GM23338 (cell line): ENCODE measurements around the gene LIMA1. TPM values are rescaled to one million over a fixed set of nuclear protein-coding genes. Genes with fewer than 3 reads are reported as not detected.

Experiments used
- ATAC-seq: fragments of 200-7000 bp; cut with Tn5 transposase; 3 replicates; pipeline ENCODE4 v1.9.1; 2020
- DNase-seq: peaks from one replicate; pipeline ENCODE4 v3.0.0-alpha.2; 2015; ENCODE audit warnings: low spot score
- H2AFZ ChIP-seq: fragments of 200-600 bp; sonication (generic); 2 replicates; pipeline ENCODE4 v1.8.0; 2016; ENCODE audit warnings: antibody characterized with exemption, mild to moderate bottlenecking, moderate library complexity
- H3F3A ChIP-seq: fragments of 200-600 bp; sonication (generic); replicated peaks from 2 replicates; pipeline ENCODE4 v1.8.0; 2017; ENCODE audit warnings: antibody characterized with exemption, mixed run types, low read depth
- H3K27ac ChIP-seq: fragments of 200-600 bp; sonication (generic); 2 replicates; pipeline ENCODE4 v1.6.1; 2016; ENCODE audit warnings: low read depth
- H3K27me3 ChIP-seq: fragments of 200-600 bp; sonication (generic); 2 replicates; pipeline ENCODE4 v1.8.0; 2016; ENCODE audit warnings: mild to moderate bottlenecking, mixed run types, moderate library complexity; ENCODE audit not compliant: insufficient read depth
- H3K36me3 ChIP-seq: fragments of 200-600 bp; sonication (generic); 2 replicates; pipeline ENCODE4 v1.8.0; 2016; ENCODE audit warnings: mild to moderate bottlenecking; ENCODE audit not compliant: insufficient read depth
- H3K4me1 ChIP-seq: fragments of 200-600 bp; sonication (generic); 2 replicates; pipeline ENCODE4 v1.8.0; 2016; ENCODE audit warnings: mild to moderate bottlenecking, moderate library complexity; ENCODE audit not compliant: insufficient read depth
- H3K4me2 ChIP-seq: fragments of 200-600 bp; sonication (generic); 2 replicates; pipeline ENCODE4 v1.7.1; 2017; ENCODE audit warnings: mixed run types
- H3K4me3 ChIP-seq: fragments of 200-600 bp; sonication (generic); 2 replicates; pipeline ENCODE4 v1.6.1; 2016; ENCODE audit warnings: mixed run types
- H3K79me2 ChIP-seq: fragments of 200-600 bp; sonication (generic); replicated peaks from 2 replicates; pipeline ENCODE4 v1.8.0; 2017; ENCODE audit warnings: mild to moderate bottlenecking; ENCODE audit not compliant: insufficient read depth
- H3K9me2 ChIP-seq: fragments of 200-600 bp; sonication (generic); 2 replicates; pipeline ENCODE4 v1.8.0; 2017; ENCODE audit not compliant: insufficient read depth
- H4K20me1 ChIP-seq: fragments of 200-600 bp; sonication (generic); replicated peaks from 2 replicates; pipeline ENCODE4 v1.8.0; 2017; ENCODE audit warnings: mild to moderate bottlenecking; ENCODE audit not compliant: insufficient read depth
- H3K27ac Mint-ChIP-seq: 2 replicates; pipeline ENCODE4 v1.8.0; 2020; ENCODE audit warnings: inconsistent platforms, mild to moderate bottlenecking, moderate library complexity, mixed read lengths
- H3K27me3 Mint-ChIP-seq: 3 replicates; pipeline ENCODE4 v1.8.0; 2022; ENCODE audit warnings: low read depth, mild to moderate bottlenecking, moderate library complexity, mixed read lengths, inconsistent platforms; ENCODE audit not compliant: insufficient read depth, poor library complexity
- H3K36me3 Mint-ChIP-seq: 3 replicates; pipeline ENCODE4 v1.8.0; 2021; ENCODE audit warnings: low read depth, mild to moderate bottlenecking, inconsistent platforms, moderate library complexity, mixed read lengths
- H3K4me1 Mint-ChIP-seq: 3 replicates; pipeline ENCODE4 v1.8.0; 2020; ENCODE audit warnings: mild to moderate bottlenecking, inconsistent platforms, mixed read lengths
- H3K4me3 Mint-ChIP-seq: 3 replicates; pipeline ENCODE4 v1.8.0; 2021; ENCODE audit warnings: moderate library complexity, mild to moderate bottlenecking, inconsistent platforms, mixed read lengths
- H3K9me3 Mint-ChIP-seq: 3 replicates; pipeline ENCODE4 v1.8.0; 2020; ENCODE audit warnings: moderate library complexity, mild to moderate bottlenecking, inconsistent platforms, mixed read lengths
- CREB1 ChIP-seq: fragments of 250-450 bp; sonication (Bioruptor Pico); IDR thresholded peaks from 2 replicates; pipeline ENCODE4 v1.5.0; 2020; ENCODE audit warnings: low read depth, mild to moderate bottlenecking, moderate library complexity
- ETS1 ChIP-seq: IDR thresholded peaks from 2 replicates; pipeline ENCODE4 v1.6.1; 2016; ENCODE audit warnings: antibody characterized with exemption
- EZH2 ChIP-seq: fragments of 200-600 bp; sonication (generic); IDR thresholded peaks from one replicate; pipeline ENCODE4 v1.8.0; 2017; ENCODE audit warnings: antibody characterized with exemption, mild to moderate bottlenecking, low read depth; ENCODE audit not compliant: unreplicated experiment
- JUNB ChIP-seq: IDR thresholded peaks from one replicate; pipeline ENCODE4 v1.6.1; 2016; ENCODE audit warnings: antibody characterized with exemption; ENCODE audit not compliant: unreplicated experiment
- NANOG ChIP-seq: IDR thresholded peaks from 2 replicates; pipeline ENCODE4 v1.6.1; 2016; ENCODE audit warnings: antibody characterized with exemption, borderline replicate concordance
- POLR2AphosphoS5 ChIP-seq: IDR thresholded peaks from 2 replicates; pipeline ENCODE4 v1.6.1; 2016; ENCODE audit warnings: antibody characterized with exemption, low read depth
- REST ChIP-seq: IDR thresholded peaks from one replicate; pipeline ENCODE4 v1.6.1; 2018; ENCODE audit warnings: antibody characterized with exemption; ENCODE audit not compliant: unreplicated experiment
- ZNF331 ChIP-seq: fragments of 250-450 bp; sonication (Bioruptor Pico); IDR thresholded peaks from 2 replicates; pipeline ENCODE4 v1.5.0; 2020; ENCODE audit warnings: low read depth, mild to moderate bottlenecking, moderate library complexity
- polyA plus RNA-seq: library from polyadenylated mRNA; unstranded; fragments of >200 nt; fragmentation: Nextera tagmentation; extraction: Ambion mirVana; gene quantifications from 2 replicates; pipeline ENCODE4 v1.2.1, GENCODE V29; 2016
- total RNA-seq: library from RNA; depleted of rRNA; stranded (reverse); fragments of >200 nt; shearing (Covaris generic); gene quantifications from 2 replicates; pipeline ENCODE4 v1.2.3, GENCODE V29; 2014

LIMA1 gene
- total and polyA plus RNA-seq, 2 experiments from 2014 or later: 27.7 to 29.6 TPM

GRCh38 chr12:50198829-50199228 lies 84.5 kb downstream of the LIMA1 start:
- peaks cover 46% of the 10 kb centered on the region for H3K36me3 Mint-ChIP-seq
- DNase-seq (no peak), ATAC-seq (no peak)
- no peaks in the 10 kb centered on the region for H3K27me3 ChIP-seq
- no peak overlapping the region for H3K4me3 Mint-ChIP-seq
- no peak overlapping the region for H3K27ac ChIP-seq
- H2AFZ ChIP-seq: no peak overlapping the region
- H3K9me3 Mint-ChIP-seq: no peaks in the 10 kb centered on the region
- H3K4me1 Mint-ChIP-seq: peaks cover 11% of the 10 kb centered on the region
- TF ChIP-seq CREB1 (CRISPR knock-in tag) (no peak), JUNB (no peak), POLR2AphosphoS5 (no peak), REST (no peak), EZH2 (no peak), ZNF331 (CRISPR knock-in tag) (no peak)
- H3K27ac Mint-ChIP-seq: no peak overlapping the region
- no peak overlapping the region for H3K4me3 ChIP-seq
- peaks cover 6% of the 10 kb centered on the region for H3K4me1 ChIP-seq
- H3K27me3 Mint-ChIP-seq: no peaks in the 10 kb centered on the region
- peaks cover 39% of the 10 kb centered on the region for H3K36me3 ChIP-seq
- no peaks in the 10 kb centered on the region; the same call in 1 of the 2 replicates for H3F3A ChIP-seq
- H3K4me2 ChIP-seq: no peak overlapping the region
- no peaks in the 10 kb centered on the region for H3K79me2 ChIP-seq
- no peaks in the 10 kb centered on the region for H4K20me1 ChIP-seq
- no peaks in the 10 kb centered on the region for H3K9me2 ChIP-seq

GRCh38 chr12:50197297-50197727 lies 86.0 kb downstream of the LIMA1 start:
- no peaks in the 10 kb centered on the region for H3K27me3 ChIP-seq
- TF ChIP-seq ETS1: no peak
- no peak for TF ChIP-seq ZNF331 (CRISPR knock-in tag)
- TF ChIP-seq NANOG: no peak
- H3K27me3 Mint-ChIP-seq: no peaks in the 10 kb centered on the region
- peaks cover 49% of the 10 kb centered on the region for H3K36me3 Mint-ChIP-seq
- no peaks in the 10 kb centered on the region for H3K9me2 ChIP-seq
- no peaks in the 10 kb centered on the region for H3K79me2 ChIP-seq
- H3K4me3 Mint-ChIP-seq: no peak overlapping the region
- H3K4me3 ChIP-seq: no peak overlapping the region
- no peak overlapping the region for H3K4me2 ChIP-seq
- H3K27ac Mint-ChIP-seq: no peak overlapping the region
- H4K20me1 ChIP-seq: no peaks in the 10 kb centered on the region
- H3F3A ChIP-seq: no peaks in the 10 kb centered on the region
- H3K9me3 Mint-ChIP-seq: no peaks in the 10 kb centered on the region
- DNase-seq: no peak
- H3K4me1 Mint-ChIP-seq: peaks cover 6% of the 10 kb centered on the region; the same call in 2 of the 3 replicates
- H3K4me1 ChIP-seq: no peaks in the 10 kb centered on the region
- peaks cover 38% of the 10 kb centered on the region for H3K36me3 ChIP-seq
- no peak overlapping the region for H3K27ac ChIP-seq
- H2AFZ ChIP-seq: no peak overlapping the region
- no peak for ATAC-seq
